GM23338 (cell line): ENCODE results near the gene SMG6. TPM values are rescaled to one million over a fixed set of nuclear protein-coding genes. Genes with fewer than 3 reads are reported as not detected.

Source experiments
- ATAC-seq: fragments of 200-7000 bp; cut with Tn5 transposase; 3 replicates; pipeline ENCODE4 v1.9.1; 2020
- DNase-seq: peaks from one replicate; pipeline ENCODE4 v3.0.0-alpha.2; 2015; ENCODE audit warnings: low spot score
- H2AFZ ChIP-seq: fragments of 200-600 bp; sonication (generic); 2 replicates; pipeline ENCODE4 v1.8.0; 2016; ENCODE audit warnings: antibody characterized with exemption, mild to moderate bottlenecking, moderate library complexity
- H3F3A ChIP-seq: fragments of 200-600 bp; sonication (generic); replicated peaks from 2 replicates; pipeline ENCODE4 v1.8.0; 2017; ENCODE audit warnings: antibody characterized with exemption, mixed run types, low read depth
- H3K27ac ChIP-seq: fragments of 200-600 bp; sonication (generic); 2 replicates; pipeline ENCODE4 v1.6.1; 2016; ENCODE audit warnings: low read depth
- H3K27me3 ChIP-seq: fragments of 200-600 bp; sonication (generic); 2 replicates; pipeline ENCODE4 v1.8.0; 2016; ENCODE audit warnings: mild to moderate bottlenecking, mixed run types, moderate library complexity; ENCODE audit not compliant: insufficient read depth
- H3K36me3 ChIP-seq: fragments of 200-600 bp; sonication (generic); 2 replicates; pipeline ENCODE4 v1.8.0; 2016; ENCODE audit warnings: mild to moderate bottlenecking; ENCODE audit not compliant: insufficient read depth
- H3K4me1 ChIP-seq: fragments of 200-600 bp; sonication (generic); 2 replicates; pipeline ENCODE4 v1.8.0; 2016; ENCODE audit warnings: mild to moderate bottlenecking, moderate library complexity; ENCODE audit not compliant: insufficient read depth
- H3K4me2 ChIP-seq: fragments of 200-600 bp; sonication (generic); 2 replicates; pipeline ENCODE4 v1.7.1; 2017; ENCODE audit warnings: mixed run types
- H3K4me3 ChIP-seq: fragments of 200-600 bp; sonication (generic); 2 replicates; pipeline ENCODE4 v1.6.1; 2016; ENCODE audit warnings: mixed run types
- H3K79me2 ChIP-seq: fragments of 200-600 bp; sonication (generic); replicated peaks from 2 replicates; pipeline ENCODE4 v1.8.0; 2017; ENCODE audit warnings: mild to moderate bottlenecking; ENCODE audit not compliant: insufficient read depth
- H3K9me2 ChIP-seq: fragments of 200-600 bp; sonication (generic); 2 replicates; pipeline ENCODE4 v1.8.0; 2017; ENCODE audit not compliant: insufficient read depth
- H4K20me1 ChIP-seq: fragments of 200-600 bp; sonication (generic); replicated peaks from 2 replicates; pipeline ENCODE4 v1.8.0; 2017; ENCODE audit warnings: mild to moderate bottlenecking; ENCODE audit not compliant: insufficient read depth
- H3K27ac Mint-ChIP-seq: 2 replicates; pipeline ENCODE4 v1.8.0; 2020; ENCODE audit warnings: inconsistent platforms, mild to moderate bottlenecking, moderate library complexity, mixed read lengths
- H3K27me3 Mint-ChIP-seq: 3 replicates; pipeline ENCODE4 v1.8.0; 2022; ENCODE audit warnings: low read depth, mild to moderate bottlenecking, moderate library complexity, mixed read lengths, inconsistent platforms; ENCODE audit not compliant: insufficient read depth, poor library complexity
- H3K36me3 Mint-ChIP-seq: 3 replicates; pipeline ENCODE4 v1.8.0; 2021; ENCODE audit warnings: low read depth, mild to moderate bottlenecking, inconsistent platforms, moderate library complexity, mixed read lengths
- H3K4me1 Mint-ChIP-seq: 3 replicates; pipeline ENCODE4 v1.8.0; 2020; ENCODE audit warnings: mild to moderate bottlenecking, inconsistent platforms, mixed read lengths
- H3K4me3 Mint-ChIP-seq: 3 replicates; pipeline ENCODE4 v1.8.0; 2021; ENCODE audit warnings: moderate library complexity, mild to moderate bottlenecking, inconsistent platforms, mixed read lengths
- H3K9me3 Mint-ChIP-seq: 3 replicates; pipeline ENCODE4 v1.8.0; 2020; ENCODE audit warnings: moderate library complexity, mild to moderate bottlenecking, inconsistent platforms, mixed read lengths
- CREB1 ChIP-seq: fragments of 250-450 bp; sonication (Bioruptor Pico); IDR thresholded peaks from 2 replicates; pipeline ENCODE4 v1.5.0; 2020; ENCODE audit warnings: low read depth, mild to moderate bottlenecking, moderate library complexity
- EZH2 ChIP-seq: fragments of 200-600 bp; sonication (generic); IDR thresholded peaks from one replicate; pipeline ENCODE4 v1.8.0; 2017; ENCODE audit warnings: antibody characterized with exemption, mild to moderate bottlenecking, low read depth; ENCODE audit not compliant: unreplicated experiment
- JUNB ChIP-seq: IDR thresholded peaks from one replicate; pipeline ENCODE4 v1.6.1; 2016; ENCODE audit warnings: antibody characterized with exemption; ENCODE audit not compliant: unreplicated experiment
- NANOG ChIP-seq: IDR thresholded peaks from 2 replicates; pipeline ENCODE4 v1.6.1; 2016; ENCODE audit warnings: antibody characterized with exemption, borderline replicate concordance
- ZNF331 ChIP-seq: fragments of 250-450 bp; sonication (Bioruptor Pico); IDR thresholded peaks from 2 replicates; pipeline ENCODE4 v1.5.0; 2020; ENCODE audit warnings: low read depth, mild to moderate bottlenecking, moderate library complexity
- polyA plus RNA-seq: library from polyadenylated mRNA; unstranded; fragments of >200 nt; fragmentation: Nextera tagmentation; extraction: Ambion mirVana; gene quantifications from 2 replicates; pipeline ENCODE4 v1.2.1, GENCODE V29; 2016
- total RNA-seq: library from RNA; depleted of rRNA; stranded (reverse); fragments of >200 nt; shearing (Covaris generic); gene quantifications from 2 replicates; pipeline ENCODE4 v1.2.3, GENCODE V29; 2014
- TF ChIP-seq, protein P1 (sequence below), 2 experiments: fragments of 200-600 bp in 1 of 2; sonication (generic) in 1 of 2; conservative IDR thresholded peaks; 2 replicates each; pipeline versions ENCODE4 v1.5.1 to v1.6.1; 2016 to 2017; ENCODE audit warnings: antibody characterized with exemption in 2 of 2, low read depth in 2 of 2, mild to moderate bottlenecking in 2 of 2, moderate library complexity in 1 of 2
- TF ChIP-seq, protein P2 (sequence below): fragments of 250-450 bp; sonication (Bioruptor Pico); IDR thresholded peaks from 2 replicates; pipeline ENCODE4 v1.5.0; 2020; ENCODE audit warnings: mild to moderate bottlenecking, moderate library complexity

Gene SMG6
- total and polyA plus RNA-seq, 2 experiments from 2014 or later, result 10.4 to 43.1 TPM

DNA sequence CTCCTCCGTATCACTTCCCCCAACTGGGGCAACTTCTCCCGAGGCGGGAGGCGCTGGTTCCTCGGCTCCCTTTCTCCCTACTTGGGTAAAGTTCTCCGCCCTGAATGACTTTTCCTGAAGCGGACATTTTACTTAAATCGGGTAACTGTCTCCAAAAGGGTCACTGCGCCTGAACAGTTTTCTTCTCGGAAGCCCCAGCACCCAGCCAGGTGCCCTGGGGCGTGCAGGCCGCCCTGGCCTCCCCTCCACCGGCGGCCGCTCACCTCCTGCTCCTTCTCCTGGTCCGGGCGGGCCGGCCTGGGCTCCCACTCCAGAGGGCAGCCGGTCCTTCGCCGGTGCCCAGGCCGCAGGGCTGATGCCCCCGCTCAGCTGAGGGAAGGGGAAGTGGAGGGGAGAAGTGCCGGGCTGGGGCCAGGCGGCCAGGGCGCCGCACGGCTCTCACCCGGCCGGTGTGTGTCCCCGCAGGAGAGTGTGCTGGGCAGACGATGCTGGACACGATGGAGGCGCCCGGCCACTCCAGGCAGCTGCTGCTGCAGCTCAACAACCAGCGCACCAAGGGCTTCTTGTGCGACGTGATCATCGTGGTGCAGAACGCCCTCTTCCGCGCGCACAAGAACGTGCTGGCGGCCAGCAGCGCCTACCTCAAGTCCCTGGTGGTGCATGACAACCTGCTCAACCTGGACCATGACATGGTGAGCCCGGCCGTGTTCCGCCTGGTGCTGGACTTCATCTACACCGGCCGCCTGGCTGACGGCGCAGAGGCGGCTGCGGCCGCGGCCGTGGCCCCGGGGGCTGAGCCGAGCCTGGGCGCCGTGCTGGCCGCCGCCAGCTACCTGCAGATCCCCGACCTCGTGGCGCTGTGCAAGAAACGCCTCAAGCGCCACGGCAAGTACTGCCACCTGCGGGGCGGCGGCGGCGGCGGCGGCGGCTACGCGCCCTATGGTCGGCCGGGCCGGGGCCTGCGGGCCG, 247.1 kb downstream of the SMG6 start:
- Histone ChIP-seq H3K27me3 (peaks cover 91% of the 10 kb centered on the region), H3K79me2 (no peaks in the 10 kb centered on the region), H3K4me1 (peaks cover 12% of the 10 kb centered on the region), H3K27ac (no peak overlapping the region), H3F3A (peaks cover 11% of the 10 kb centered on the region; the same call in 1 of the 2 replicates), H2AFZ (no peak overlapping the region), H3K4me2 (peak overlapping the region; percentile 78), H3K36me3 (no peaks in the 10 kb centered on the region), H3K9me2 (no peaks in the 10 kb centered on the region), H4K20me1 (no peaks in the 10 kb centered on the region; the same call in 1 of the 2 replicates), H3K4me3 (peak overlapping the region; percentile 44; the same call in 1 of the 2 replicates)
- TF ChIP-seq NANOG (no peak), ZNF331 (CRISPR knock-in tag) (no peak), CREB1 (CRISPR knock-in tag) (no peak), JUNB (no peak), EZH2 (peak; percentile 89)
- TF ChIP-seq, protein P1, sequence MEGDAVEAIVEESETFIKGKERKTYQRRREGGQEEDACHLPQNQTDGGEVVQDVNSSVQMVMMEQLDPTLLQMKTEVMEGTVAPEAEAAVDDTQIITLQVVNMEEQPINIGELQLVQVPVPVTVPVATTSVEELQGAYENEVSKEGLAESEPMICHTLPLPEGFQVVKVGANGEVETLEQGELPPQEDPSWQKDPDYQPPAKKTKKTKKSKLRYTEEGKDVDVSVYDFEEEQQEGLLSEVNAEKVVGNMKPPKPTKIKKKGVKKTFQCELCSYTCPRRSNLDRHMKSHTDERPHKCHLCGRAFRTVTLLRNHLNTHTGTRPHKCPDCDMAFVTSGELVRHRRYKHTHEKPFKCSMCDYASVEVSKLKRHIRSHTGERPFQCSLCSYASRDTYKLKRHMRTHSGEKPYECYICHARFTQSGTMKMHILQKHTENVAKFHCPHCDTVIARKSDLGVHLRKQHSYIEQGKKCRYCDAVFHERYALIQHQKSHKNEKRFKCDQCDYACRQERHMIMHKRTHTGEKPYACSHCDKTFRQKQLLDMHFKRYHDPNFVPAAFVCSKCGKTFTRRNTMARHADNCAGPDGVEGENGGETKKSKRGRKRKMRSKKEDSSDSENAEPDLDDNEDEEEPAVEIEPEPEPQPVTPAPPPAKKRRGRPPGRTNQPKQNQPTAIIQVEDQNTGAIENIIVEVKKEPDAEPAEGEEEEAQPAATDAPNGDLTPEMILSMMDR (conservative IDR thresholded peaks at IDR 0.05; ENCODE audit: low read depth in 2 of 2), result peak in 1 of 2 experiments; percentile 31; a peak in 3 of 4 replicates
- TF ChIP-seq, protein P2, sequence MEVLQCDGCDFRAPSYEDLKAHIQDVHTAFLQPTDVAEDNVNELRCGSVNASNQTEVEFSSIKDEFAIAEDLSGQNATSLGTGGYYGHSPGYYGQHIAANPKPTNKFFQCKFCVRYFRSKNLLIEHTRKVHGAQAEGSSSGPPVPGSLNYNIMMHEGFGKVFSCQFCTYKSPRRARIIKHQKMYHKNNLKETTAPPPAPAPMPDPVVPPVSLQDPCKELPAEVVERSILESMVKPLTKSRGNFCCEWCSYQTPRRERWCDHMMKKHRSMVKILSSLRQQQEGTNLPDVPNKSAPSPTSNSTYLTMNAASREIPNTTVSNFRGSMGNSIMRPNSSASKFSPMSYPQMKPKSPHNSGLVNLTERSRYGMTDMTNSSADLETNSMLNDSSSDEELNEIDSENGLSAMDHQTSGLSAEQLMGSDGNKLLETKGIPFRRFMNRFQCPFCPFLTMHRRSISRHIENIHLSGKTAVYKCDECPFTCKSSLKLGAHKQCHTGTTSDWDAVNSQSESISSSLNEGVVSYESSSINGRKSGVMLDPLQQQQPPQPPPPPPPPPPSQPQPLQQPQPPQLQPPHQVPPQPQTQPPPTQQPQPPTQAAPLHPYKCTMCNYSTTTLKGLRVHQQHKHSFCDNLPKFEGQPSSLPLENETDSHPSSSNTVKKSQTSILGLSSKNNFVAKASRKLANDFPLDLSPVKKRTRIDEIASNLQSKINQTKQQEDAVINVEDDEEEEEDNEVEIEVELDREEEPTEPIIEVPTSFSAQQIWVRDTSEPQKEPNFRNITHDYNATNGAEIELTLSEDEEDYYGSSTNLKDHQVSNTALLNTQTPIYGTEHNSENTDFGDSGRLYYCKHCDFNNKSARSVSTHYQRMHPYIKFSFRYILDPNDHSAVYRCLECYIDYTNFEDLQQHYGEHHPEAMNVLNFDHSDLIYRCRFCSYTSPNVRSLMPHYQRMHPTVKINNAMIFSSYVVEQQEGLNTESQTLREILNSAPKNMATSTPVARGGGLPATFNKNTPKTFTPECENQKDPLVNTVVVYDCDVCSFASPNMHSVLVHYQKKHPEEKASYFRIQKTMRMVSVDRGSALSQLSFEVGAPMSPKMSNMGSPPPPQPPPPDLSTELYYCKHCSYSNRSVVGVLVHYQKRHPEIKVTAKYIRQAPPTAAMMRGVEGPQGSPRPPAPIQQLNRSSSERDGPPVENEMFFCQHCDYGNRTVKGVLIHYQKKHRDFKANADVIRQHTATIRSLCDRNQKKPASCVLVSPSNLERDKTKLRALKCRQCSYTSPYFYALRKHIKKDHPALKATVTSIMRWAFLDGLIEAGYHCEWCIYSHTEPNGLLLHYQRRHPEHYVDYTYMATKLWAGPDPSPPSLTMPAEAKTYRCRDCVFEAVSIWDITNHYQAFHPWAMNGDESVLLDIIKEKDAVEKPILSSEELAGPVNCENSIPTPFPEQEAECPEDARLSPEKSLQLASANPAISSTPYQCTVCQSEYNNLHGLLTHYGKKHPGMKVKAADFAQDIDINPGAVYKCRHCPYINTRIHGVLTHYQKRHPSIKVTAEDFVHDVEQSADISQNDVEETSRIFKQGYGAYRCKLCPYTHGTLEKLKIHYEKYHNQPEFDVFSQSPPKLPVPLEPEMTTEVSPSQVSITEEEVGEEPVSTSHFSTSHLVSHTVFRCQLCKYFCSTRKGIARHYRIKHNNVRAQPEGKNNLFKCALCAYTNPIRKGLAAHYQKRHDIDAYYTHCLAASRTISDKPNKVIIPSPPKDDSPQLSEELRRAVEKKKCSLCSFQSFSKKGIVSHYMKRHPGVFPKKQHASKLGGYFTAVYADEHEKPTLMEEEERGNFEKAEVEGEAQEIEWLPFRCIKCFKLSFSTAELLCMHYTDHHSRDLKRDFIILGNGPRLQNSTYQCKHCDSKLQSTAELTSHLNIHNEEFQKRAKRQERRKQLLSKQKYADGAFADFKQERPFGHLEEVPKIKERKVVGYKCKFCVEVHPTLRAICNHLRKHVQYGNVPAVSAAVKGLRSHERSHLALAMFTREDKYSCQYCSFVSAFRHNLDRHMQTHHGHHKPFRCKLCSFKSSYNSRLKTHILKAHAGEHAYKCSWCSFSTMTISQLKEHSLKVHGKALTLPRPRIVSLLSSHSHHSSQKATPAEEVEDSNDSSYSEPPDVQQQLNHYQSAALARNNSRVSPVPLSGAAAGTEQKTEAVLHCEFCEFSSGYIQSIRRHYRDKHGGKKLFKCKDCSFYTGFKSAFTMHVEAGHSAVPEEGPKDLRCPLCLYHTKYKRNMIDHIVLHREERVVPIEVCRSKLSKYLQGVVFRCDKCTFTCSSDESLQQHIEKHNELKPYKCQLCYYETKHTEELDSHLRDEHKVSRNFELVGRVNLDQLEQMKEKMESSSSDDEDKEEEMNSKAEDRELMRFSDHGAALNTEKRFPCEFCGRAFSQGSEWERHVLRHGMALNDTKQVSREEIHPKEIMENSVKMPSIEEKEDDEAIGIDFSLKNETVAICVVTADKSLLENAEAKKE (CRISPR knock-in tag), result no peak
- Mint-ChIP-seq H3K9me3 (no peaks in the 10 kb centered on the region; the same call in 2 of the 3 replicates), H3K4me3 (peak overlapping the region; percentile 46; the same call in 2 of the 3 replicates), H3K36me3 (peaks cover 5% of the 10 kb centered on the region; the same call in 2 of the 3 replicates), H3K4me1 (peaks cover 8% of the 10 kb centered on the region; the same call in 2 of the 3 replicates), H3K27ac (no peak overlapping the region), H3K27me3 (peaks cover 71% of the 10 kb centered on the region)
- ATAC-seq, result peak; percentile 1; the same call in 2 of the 3 replicates
- DNase-seq, result peak; percentile 66
